Sciatic nerve (tissue), 2 donors: ENCODE results near the gene VIL1. TPM values are rescaled to one million over a fixed set of nuclear protein-coding genes. Genes with fewer than 3 reads are reported as not detected.

ENCODE experiments used
- ATAC-seq: fragments of 200-7000 bp; cut with Tn5 transposase; one replicate; pipeline ENCODE4 v1.9.1; 2020; ENCODE audit warnings: mild to moderate bottlenecking, moderate library complexity
- DNase-seq: peaks from one replicate; pipeline ENCODE4 v3.0.0-alpha.2; 2020; ENCODE audit warnings: low spot score
- intact Hi-C: fragments of 100-400 bp; cut with DNase I; formaldehyde crosslinking; loops from one replicate; pipeline ENCODE4 v1.14.2; 2022
- total RNA-seq: library from RNA; stranded (reverse); fragmentation: NEBNext Ultra II Directional; extraction: Animal tissue kit (Norgen Biotek cat#: 25700); gene quantifications from one replicate; pipeline ENCODE4 v1.2.1, GENCODE V29; 2021
- donor health status: DM: no; HTN: no; CAD: no.
- donor health status: DM: no; HTN: no; CAD: no.

The VIL1 gene
- total RNA-seq, 1 donor from 2014 or later: not detected

DNA sequence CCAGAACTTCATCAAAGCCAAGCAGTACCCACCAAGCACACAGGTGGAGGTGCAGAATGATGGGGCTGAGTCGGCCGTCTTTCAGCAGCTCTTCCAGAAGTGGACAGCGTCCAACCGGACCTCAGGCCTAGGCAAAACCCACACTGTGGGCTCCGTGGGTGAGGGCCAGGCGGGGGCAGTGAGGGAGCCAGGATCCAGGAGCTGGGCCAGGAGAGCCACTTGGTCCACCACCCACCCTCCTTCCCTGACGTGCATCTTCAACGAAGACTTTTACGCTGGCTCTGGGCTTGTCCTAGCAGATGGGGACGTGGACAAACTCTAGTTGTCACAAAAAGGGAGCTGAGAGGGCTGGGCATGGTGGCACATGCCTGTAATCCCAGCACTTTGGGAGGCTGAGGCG, 11.8 kb downstream of the VIL1 start:
- DNase-seq (peak; percentile 40), ATAC-seq (no peak)
- intact Hi-C loops: no loop called here

DNA sequence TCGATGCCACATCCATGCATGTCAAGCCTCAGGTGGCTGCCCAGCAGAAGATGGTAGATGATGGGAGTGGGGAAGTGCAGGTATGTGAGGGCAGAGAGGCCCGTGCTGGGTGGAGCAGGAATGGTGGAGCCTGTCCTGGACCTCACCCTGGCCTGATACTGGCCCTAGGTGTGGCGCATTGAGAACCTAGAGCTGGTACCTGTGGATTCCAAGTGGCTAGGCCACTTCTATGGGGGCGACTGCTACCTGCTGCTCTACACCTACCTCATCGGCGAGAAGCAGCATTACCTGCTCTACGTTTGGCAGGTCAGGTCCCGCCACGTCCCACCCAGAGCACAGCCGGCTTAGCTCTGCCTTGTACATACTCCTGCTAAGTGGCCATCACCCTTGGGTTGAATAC, 13.0 kb downstream of the VIL1 start:
- ATAC-seq (no peak), DNase-seq (peak; percentile 31)
- intact Hi-C loops: no loop called here

DNA sequence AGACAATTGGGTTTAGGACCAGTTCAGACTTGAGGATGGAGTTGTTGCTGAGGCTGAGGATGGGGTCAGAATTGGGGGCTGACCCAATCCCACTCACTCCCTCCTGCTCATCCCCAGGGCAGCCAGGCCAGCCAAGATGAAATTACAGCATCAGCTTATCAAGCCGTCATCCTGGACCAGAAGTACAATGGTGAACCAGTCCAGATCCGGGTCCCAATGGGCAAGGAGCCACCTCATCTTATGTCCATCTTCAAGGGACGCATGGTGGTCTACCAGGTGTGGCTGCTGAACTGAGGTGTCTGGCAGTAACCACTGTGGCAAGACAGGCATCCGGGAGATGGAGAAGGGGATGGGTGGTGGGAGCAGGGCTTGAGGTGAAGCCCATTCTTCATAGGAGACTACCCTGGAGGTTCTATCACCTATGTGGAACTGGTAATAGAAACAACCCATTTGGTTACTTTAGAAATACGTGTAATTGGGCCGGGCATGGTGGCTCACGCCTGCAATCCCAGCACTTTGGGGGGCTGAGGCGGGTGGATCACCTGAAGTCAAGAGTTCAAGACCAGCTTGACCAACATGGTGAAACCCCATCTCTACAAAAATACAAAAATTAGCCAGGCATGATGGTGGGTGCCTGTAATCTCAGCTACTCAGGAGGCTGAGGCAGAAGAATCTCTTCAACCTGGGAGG, 13.9 kb downstream of the VIL1 start:
- ATAC-seq: no peak
- DNase-seq: no peak
- intact Hi-C loops: no loop called here

DNA sequence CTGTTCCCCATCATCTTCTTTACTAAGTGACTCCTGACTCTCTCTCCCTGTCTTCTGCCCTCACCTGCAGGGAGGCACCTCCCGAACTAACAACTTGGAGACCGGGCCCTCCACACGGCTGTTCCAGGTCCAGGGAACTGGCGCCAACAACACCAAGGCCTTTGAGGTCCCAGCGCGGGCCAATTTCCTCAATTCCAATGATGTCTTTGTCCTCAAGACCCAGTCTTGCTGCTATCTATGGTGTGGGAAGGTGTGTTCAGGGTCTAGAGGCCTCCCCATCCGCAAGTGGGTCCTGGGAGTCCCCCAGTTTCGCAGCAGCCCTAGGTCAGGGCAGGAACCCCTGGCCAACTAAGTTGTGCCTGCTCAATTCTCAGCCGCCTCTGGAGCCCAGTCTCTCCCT, 15.5 kb downstream of the VIL1 start:
- intact Hi-C loops: no loop called here
- no peak for DNase-seq

DNA sequence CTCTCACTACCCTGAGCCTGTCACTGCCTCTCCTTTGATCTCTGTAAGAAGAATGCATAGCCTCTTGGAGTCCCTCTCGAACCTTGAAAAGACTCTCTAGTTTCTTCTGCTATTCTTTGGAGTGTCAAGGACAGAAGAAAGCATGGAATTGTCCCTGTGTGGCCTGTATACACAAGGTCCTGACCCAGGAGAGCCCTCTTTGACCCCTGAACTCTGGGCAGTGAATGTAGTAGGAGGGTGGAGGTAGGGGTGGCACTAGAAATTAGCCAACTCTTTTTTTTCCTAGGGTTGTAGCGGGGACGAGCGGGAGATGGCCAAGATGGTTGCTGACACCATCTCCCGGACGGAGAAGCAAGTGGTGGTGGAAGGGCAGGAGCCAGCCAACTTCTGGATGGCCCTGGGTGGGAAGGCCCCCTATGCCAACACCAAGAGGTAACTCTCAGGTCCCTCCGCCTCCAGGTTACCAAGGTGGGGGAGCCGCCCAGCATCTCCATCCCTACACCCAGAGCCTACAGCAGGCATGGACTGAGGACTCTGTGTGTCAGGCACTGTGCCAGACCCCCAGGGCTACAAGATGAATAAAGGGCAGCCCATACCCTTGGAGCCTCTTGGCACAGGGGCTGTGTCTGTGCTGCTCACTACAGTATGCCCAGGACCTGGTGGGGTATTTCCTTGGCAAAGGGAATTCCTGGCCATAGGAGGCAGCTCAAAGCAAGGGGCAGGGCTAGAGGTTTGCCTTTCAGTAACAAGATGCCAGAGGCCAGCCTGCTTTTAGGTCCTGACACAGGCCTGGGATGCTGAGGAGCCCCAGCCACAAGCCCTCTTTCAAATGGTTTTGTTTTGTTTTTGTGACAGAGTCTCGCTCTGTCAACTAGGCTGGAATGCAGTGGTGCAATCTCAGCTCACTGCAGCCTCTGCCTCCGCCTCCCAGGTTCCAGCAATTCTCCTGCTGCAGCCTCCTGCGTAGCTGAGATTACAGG, 16.4 kb downstream of the VIL1 start:
- no peak for ATAC-seq
- DNase-seq: no peak
- intact Hi-C loops: no loop called here

More for the DNA sequence above, 15.5 kb downstream of the VIL1 start:
- no peak for ATAC-seq

DNA sequence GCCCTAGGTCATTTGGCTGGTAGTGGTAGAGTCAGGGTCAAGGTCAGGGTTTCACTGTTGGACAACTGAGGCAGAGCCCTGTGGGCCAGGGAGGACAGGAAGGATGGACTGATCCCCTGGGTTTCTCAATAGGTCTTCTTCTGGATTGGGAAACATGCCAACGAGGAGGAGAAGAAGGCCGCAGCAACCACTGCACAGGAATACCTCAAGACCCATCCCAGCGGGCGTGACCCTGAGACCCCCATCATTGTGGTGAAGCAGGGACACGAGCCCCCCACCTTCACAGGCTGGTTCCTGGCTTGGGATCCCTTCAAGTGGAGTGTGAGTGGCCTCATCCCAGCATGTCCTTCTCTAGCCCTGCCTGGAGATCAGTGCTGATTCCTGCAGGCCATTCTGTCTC, 18.1 kb downstream of the VIL1 start:
- intact Hi-C loops: no loop called here
- DNase-seq: no peak
- no peak for ATAC-seq

DNA sequence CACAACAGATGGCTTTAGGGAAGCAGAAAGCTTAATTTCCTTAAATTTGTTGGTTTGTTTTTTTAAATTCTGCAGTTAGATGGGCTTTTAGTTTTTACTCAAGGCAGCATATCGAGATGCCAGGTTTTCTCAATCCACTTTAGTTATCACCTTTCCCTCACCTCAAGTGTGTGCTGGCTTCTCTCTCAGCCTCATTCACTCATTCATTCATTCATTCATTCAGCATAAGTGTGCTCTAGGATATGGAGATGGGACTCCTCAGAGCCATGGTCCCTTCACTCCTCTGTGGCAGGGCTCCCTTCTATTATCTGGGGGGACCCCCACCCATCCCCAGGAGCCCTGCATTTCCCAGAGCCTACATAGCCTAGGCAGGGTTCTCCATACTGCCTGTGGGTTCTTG, 19.0 kb downstream of the VIL1 start:
- intact Hi-C loops: no loop called here
- no peak for ATAC-seq
- DNase-seq: no peak

DNA sequence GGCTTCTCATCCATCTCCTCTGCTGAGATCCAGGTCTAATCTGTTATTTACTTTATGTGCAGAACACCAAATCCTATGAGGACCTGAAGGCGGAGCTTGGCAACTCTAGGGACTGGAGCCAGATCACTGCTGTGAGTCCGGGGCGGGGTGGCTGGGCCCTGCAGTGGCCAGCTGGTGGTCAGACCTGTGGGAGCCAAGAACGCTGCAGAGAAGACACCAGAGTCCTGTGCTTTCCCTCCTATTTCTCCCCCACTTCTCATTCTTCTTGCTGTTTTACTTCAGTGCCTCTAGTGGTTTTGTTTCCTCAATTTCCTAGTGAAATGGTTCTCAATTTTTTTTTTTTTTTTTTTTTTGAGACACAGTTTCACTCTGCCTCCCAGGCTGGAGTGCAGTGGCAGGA, 19.7 kb downstream of the VIL1 start:
- intact Hi-C loops: no loop called here
- no peak for ATAC-seq

DNA sequence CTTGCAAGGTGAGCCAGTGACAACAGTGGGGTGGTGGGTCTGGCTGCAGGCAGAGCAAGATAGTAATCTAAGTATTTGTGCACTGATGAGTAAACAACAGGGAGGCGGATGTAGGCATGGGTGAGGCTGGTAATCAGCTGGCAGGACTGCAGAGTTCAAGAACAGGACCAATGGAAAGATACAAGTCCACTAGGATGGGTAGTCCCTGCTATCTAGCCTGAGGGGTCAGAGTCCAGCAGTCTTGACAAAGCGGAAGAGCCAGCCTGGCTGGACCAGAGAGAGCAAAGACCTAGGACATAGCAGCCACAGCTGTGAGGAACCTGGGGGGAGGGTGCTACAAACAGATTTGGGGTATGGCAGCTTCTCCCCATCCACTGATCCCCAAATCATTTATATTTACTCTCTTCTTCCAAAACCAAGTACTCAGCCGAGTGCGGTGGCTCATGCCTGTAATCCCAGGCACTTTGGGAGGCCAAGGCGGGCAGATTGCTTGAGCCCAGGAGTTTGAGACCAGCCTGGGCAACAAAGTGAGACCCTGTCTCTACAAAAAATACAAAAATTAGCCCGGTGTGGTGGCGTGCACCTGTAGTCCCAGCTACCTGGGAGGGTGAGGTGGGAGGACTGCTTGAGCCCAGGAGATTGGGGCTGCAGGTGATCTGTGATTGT, 25.9 kb downstream of the VIL1 start:
- intact Hi-C loops: no loop called here
- no peak for ATAC-seq
- DNase-seq: no peak

More for the DNA sequence above, 19.7 kb downstream of the VIL1 start:
- DNase-seq: no peak

DNA sequence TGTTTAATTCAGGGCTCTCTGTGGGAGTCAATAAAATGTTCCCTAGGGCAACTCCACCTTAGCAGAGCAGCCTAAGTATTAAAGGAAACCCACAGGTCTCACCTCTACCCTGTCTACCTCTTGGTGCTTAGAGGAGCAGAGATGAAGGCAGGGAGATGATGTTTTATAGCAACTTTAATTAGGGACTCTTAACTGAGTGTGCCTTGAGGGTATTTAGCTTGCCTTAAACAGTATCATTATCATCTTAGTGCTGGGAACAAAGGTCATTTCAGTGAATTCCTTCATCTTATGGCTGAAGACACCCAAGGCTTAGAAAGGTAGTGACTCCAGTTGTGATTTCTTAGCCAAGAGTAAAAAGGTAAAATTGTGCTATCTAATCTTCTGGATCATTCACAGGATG, 26.7 kb downstream of the VIL1 start:
- no peak for DNase-seq
- no peak for ATAC-seq
- intact Hi-C loops: no loop called here

DNA sequence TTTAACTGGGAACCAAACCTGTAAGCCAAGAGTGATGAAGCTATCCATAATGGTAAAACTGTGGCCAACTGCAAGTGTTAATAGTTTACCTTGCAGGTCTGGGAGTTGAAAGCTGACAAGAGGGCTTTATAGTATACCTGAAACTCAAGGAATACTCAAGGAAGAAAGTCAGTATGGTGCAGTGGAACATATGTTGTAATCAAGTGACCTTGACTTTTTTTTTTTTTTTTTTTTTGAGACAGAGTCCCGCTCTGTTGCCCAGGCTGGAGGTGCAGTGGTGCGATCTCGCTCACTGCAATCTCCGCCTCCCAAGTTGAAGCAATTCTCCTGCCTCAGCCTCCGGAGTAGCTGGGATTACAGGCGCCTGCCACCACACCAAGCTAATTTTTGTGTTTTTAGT, 27.6 kb downstream of the VIL1 start:
- ATAC-seq (no peak), DNase-seq (no peak)
- intact Hi-C loops: no loop called here

DNA sequence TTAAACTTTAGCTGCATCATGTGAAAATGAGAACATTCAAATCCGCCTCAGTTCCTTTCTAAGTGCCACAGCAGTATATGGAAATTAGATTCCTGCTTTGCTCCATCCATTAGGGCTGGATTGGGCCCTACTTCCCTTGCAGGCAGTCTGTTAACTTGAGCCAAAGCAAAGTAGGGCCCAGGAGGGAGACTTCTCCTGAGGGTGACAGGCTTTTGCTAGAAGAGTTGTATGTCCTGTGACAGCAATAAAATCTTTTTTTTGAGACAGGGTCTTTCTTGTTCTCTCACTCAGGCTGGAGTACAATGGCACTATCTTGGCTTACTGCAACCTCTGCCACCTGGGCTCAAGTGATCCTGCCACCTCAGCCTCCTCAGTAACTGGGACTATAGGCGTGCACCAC, 28.1 kb downstream of the VIL1 start:
- intact Hi-C loops: no loop called here
- ATAC-seq (no peak), DNase-seq (no peak)

DNA sequence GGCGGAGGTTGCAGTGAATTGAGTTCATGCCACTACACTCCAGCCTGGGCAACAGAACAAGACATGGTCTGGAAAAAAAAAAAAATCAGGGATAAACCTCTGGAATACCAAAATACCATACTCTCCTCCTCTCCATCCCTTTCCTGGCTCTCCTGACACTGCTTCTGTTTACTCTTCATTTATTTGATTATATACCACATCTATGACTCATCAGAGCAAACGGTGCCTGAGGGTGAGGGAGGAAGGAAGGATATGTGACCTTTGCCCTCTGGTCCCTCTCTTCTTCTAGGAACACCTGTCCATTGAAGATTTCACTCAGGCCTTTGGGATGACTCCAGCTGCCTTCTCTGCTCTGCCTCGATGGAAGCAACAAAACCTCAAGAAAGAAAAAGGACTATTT, 30.0 kb downstream of the VIL1 start:
- ATAC-seq: no peak
- no peak for DNase-seq
- intact Hi-C loops: no loop called here

DNA sequence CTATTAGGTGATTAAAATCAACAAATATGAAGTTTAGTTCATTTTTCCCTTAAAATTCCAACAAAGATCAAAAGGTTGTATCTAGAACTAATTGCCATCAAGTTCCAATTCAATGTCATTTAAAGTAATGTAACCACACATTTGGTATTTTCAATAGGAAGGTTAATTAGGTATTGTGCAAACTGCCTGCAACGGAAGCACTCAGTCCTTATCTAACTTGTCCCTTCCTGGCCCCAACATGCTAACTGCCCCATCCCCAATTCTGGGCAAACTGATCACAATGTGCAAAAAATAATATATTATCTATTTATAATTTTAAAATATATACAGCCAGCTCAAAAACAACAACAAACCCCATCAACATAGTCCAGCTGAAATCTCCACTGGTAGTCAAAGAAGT, 33.2 kb downstream of the VIL1 start:
- intact Hi-C loops: loop anchor here (10.0 kb wide), 1 partner anchor 1643 kb away; no protein-coding TSS in a partner anchor
- no peak for ATAC-seq
- DNase-seq: no peak

DNA sequence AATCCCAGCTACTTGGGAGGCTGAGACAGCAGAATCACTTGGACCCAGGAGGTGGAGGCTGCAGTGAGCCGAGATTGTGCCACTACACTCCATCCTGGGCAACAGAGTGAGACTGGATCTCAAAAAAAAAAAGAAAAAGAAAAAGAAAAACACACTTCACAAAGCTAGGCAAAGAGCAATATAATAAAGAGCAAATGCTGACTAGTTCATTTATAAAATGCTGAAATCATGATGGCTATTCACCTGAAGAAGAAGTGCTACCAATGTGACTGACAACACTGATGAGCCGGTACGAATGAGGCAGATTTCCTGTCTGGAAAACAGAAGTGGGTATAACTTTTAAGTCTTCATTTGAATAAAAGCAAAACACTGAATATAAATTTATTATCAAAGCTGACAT, 37.9 kb downstream of the VIL1 start:
- intact Hi-C loops: loop anchor here (10.0 kb wide), 1 partner anchor 1638 kb away; no protein-coding TSS in a partner anchor
- ATAC-seq: no peak
- no peak for DNase-seq

DNA sequence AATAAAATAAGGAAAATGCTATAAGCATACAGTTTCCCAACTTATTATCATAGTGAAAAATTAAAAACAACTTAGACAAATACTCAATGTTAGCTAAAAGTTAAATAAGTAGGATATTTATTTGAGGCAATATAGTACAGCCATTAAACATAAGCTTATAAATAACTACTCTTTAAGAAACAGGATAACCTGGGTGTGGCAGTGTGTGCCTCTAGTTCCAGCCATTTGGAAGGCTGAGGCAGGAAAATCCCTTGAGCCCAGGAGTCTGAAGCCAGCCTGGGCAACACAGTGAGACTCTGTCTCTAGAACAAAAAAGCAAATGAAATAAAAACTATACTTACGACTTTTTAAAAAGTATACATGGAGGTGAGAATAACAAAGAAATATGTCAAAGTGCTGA, 39.7 kb downstream of the VIL1 start:
- DNase-seq (no peak), ATAC-seq (no peak)
- intact Hi-C loops: loop anchor here (10.0 kb wide), 1 partner anchor 1636 kb away; no protein-coding TSS in a partner anchor

DNA sequence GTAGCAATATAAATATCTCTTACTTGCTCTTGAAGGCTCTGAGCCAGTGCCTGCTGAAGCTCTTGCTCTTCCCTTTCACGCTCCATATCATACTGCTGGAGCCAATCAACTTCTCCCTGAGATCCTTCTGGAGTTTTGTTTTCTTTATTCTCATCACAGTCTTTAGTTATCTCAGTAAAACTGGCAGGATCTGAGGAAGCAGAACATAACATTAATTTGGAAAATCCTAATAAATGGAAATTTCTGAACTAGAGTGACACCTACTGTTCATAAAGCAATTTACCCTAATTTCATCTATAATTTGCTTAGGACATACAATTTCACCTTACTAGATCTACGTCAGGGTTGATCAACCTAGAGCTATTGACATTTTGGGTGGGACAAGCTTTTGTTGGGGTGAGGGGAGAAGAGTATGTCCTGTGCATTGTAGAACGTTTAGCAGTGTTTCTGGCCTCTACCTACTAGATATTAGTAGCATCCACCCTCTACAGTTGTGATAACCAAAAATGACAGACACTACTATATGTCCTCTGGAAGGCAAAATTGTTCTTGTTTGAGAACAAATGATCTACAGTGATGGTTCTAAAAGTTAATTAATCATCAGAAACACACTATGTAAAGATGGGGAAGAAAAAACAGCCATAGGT, 47.2 kb downstream of the VIL1 start:
- intact Hi-C loops: loop anchor here (10.0 kb wide), 1 partner anchor 161 kb away; no protein-coding TSS in a partner anchor
- peak; percentile 59 for ATAC-seq
- DNase-seq: no peak

DNA sequence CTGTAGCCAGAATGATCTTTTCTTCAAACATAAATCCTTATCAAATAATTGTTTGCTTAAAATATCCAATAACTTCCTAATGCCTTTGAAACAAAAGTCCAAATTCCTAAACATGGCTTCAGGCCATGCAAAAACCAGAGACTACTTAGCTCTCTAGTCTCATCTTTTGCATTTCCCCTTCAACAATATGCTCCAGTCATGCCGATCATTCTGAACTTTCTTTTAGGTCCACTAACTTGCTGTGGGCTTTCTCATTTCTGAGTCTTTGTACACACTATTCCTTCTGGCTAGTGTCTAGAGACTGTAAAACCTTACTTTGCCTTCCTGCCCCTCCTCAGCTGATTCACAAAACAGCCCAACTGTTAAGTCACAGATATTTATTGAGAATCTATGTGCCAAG, 51.5 kb downstream of the VIL1 start:
- intact Hi-C loops: no loop called here
- no peak for ATAC-seq
- no peak for DNase-seq

DNA sequence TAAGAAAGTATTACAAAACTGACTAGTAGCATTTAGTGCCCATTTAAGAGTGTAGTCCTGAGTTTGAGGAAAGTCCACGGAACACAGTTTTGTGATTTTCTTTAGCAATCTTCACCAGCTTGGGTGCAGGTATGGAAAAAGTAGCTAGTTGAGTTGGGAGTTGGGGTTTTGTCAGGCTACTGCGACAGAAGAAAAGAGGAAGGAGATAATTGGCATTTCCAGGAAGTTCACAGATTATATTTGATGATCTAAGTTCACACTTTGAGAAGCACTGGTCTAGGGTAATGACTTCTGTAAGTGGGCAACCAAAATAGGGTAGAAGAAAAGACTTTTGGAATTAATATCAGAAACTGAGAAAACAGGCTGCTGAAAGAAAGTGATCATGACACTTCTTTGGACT, 52.1 kb downstream of the VIL1 start:
- no peak for DNase-seq
- intact Hi-C loops: no loop called here
- no peak for ATAC-seq
